ENCODE results near the gene SMLR1.

GRCh38 chr6:130836055-130836640 lies 8.9 kb downstream of the SMLR1 start:
- TF ChIP-seq CTCF (conservative IDR thresholded peaks at IDR 0.05; ENCODE audit: low read depth, low read length) = no peak
- no peak for TF ChIP-seq EZH2 (IDR thresholded peaks at IDR 0.05; ENCODE audit: borderline replicate concordance, low read depth, low read length, poor library complexity, severe bottlenecking)
